Measurements from ENCODE around the gene AVPI1.

The AVPI1 gene, protein sequence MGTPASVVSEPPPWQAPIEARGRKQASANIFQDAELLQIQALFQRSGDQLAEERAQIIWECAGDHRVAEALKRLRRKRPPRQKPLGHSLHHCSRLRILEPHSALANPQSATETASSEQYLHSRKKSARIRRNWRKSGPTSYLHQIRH

DNA sequence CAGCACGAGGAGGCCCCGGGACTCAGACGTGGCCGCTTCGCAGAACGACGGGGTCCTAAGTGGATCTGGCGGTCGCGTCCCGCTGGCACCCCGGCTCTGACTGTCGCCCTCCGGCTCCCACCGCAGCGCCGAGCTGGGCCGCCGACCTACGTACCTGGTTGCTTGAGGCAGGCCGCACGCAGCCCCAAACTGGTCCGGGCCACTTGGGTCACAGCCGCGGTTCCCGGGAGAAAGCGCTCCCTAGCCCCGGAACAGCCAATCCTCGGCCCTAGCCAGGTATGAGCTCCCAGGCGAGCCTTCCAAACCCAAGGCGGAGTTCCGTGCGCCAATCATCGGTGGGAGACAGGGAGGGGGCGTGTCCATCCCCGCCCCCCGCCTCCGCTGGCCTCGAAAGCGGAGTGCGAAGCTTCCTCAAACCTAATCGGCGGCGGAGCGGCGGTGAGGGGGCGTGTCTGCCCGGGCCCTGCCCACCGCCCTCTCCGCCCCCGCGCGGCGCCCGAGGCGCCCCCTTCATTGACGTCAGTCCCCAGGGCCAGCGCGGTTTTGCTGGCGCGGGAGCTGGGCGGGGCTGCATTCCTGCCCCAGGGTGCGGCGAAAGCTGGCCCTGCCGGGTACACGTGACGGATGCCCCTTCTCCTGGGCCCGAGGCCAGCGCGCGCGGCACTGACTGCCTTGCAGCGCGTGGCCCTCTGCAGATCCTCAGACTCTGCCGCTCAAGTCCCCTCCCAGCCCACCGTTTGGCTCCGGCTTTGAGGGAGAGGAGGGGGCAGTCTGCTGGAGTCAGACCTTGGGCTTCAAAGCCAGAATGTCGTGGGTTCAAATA is at the start of gene AVPI1:
Gene AVPI1, minus strand, starts transcription at position 280 of the 823 bp plus-strand sequence. CDS start 7,336 bp downstream, outside the sequence.
- DNase-seq (ENCODE audit: low read depth in 2 of 2) = peak; percentile 97 to 99
- TF ChIP-seq, protein P1, sequence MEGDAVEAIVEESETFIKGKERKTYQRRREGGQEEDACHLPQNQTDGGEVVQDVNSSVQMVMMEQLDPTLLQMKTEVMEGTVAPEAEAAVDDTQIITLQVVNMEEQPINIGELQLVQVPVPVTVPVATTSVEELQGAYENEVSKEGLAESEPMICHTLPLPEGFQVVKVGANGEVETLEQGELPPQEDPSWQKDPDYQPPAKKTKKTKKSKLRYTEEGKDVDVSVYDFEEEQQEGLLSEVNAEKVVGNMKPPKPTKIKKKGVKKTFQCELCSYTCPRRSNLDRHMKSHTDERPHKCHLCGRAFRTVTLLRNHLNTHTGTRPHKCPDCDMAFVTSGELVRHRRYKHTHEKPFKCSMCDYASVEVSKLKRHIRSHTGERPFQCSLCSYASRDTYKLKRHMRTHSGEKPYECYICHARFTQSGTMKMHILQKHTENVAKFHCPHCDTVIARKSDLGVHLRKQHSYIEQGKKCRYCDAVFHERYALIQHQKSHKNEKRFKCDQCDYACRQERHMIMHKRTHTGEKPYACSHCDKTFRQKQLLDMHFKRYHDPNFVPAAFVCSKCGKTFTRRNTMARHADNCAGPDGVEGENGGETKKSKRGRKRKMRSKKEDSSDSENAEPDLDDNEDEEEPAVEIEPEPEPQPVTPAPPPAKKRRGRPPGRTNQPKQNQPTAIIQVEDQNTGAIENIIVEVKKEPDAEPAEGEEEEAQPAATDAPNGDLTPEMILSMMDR (IDR thresholded peaks at IDR 0.05; ENCODE audit: low read depth, low read length) = no peak
- H3K4me3 ChIP-seq (replicated peaks in 1 of 2; ENCODE audit: low read depth in 2 of 2, low read length in 2 of 2) = peak within 1 kb of the TSS; percentile 75 to 78

DNA sequence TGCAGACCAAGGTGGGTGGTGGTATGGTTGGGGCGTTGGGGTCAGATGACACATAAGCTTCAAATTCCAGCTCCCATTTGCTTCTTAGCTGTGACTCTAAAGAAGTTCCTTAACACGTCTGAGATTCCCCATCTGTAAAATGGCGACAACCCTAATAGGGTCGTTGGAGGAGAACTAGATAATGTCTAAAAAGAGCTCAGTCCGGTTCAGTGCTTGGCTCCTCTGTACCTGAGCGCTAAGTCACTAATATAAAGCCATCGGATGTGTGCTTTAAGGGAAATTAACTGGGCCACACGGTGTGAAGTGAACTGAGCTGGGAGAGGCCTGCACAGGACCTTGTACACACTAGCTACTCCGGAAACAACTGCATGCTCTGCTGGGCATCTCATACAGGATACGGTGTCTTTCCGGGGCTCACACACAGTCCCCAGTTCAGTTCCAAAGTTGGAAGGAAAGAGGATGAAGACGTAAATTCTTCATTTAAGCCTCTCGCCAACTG is 49.4 kb upstream of the AVPI1 start:
- H3K4me3 ChIP-seq (replicated peaks in 1 of 2; ENCODE audit: low read depth in 2 of 2, low read length in 2 of 2) = peak overlapping the region in 1 of 2 donors; percentile 97
- TF ChIP-seq, protein P1 (IDR thresholded peaks at IDR 0.05; ENCODE audit: low read depth, low read length) = no peak
- DNase-seq (ENCODE audit: low read depth in 2 of 2) = no peak

DNA sequence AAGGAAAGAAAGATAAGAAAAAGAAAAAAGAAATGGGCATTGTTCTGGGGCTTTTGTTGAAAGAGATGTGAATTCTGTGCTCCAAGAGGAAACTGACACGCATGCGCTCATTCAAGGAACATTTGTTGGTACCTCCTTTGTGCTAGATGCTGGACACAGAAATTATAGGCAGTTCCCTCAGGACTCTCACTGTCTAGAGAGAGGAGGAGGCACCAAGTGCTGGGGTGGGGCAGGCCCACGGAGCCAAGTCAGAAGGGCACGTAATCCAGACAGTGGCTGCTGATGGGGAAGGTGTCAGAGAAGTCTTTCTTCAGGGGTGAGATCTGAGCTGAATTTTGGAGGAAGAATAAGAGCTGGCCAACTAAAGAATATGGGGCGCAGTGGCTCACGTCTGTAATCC is 47.0 kb upstream of the AVPI1 start:
- no peak for DNase-seq (ENCODE audit: low read depth in 2 of 2)
- TF ChIP-seq, protein P1 (IDR thresholded peaks at IDR 0.05; ENCODE audit: low read depth, low read length) = no peak
- no peak overlapping the region for H3K4me3 ChIP-seq (replicated peaks in 1 of 2; ENCODE audit: low read depth in 2 of 2, low read length in 2 of 2)

DNA sequence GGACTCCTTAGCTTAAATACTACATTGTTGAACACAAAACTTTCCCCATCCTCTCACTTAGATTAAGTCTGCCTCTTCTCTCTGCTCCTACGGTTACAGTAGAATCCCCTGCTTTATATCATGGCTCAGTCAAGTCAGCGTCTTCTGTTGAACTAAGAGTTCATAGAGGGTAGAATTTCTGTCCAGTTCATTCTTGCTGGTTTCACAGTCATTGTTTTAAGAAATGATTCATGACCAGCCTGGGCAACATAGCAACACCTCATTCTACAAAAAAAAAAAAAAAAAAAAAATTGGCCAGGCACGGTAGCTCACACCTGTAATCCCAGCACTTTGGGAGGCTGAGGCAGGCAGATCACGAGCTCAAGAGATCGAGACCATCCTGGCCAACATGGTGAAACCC is 46.2 kb upstream of the AVPI1 start:
- DNase-seq (ENCODE audit: low read depth in 2 of 2) = peak in 1 of 2 donors; percentile 37
- H3K4me3 ChIP-seq (replicated peaks in 1 of 2; ENCODE audit: low read depth in 2 of 2, low read length in 2 of 2) = no peak overlapping the region
- TF ChIP-seq, protein P1 (IDR thresholded peaks at IDR 0.05; ENCODE audit: low read depth, low read length) = no peak

DNA sequence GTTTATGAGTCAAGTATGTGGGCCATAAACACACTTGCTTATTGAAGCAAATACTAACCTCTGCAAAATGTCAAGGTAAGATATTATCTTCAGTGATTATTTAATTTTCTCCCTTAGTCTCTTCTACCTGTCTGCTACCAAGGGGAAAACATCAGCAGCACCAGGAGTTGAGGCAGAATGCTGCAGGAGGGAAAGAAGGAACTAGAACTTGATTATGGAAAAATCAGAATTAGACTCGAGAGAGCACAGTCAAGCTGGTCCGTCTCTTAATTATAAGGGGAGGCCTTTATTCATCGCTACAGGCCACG is 45.0 kb upstream of the AVPI1 start:
- TF ChIP-seq, protein P1 (IDR thresholded peaks at IDR 0.05; ENCODE audit: low read depth, low read length) = no peak
- no peak overlapping the region for H3K4me3 ChIP-seq (replicated peaks in 1 of 2; ENCODE audit: low read depth in 2 of 2, low read length in 2 of 2)
- DNase-seq (ENCODE audit: low read depth in 2 of 2) = no peak

DNA sequence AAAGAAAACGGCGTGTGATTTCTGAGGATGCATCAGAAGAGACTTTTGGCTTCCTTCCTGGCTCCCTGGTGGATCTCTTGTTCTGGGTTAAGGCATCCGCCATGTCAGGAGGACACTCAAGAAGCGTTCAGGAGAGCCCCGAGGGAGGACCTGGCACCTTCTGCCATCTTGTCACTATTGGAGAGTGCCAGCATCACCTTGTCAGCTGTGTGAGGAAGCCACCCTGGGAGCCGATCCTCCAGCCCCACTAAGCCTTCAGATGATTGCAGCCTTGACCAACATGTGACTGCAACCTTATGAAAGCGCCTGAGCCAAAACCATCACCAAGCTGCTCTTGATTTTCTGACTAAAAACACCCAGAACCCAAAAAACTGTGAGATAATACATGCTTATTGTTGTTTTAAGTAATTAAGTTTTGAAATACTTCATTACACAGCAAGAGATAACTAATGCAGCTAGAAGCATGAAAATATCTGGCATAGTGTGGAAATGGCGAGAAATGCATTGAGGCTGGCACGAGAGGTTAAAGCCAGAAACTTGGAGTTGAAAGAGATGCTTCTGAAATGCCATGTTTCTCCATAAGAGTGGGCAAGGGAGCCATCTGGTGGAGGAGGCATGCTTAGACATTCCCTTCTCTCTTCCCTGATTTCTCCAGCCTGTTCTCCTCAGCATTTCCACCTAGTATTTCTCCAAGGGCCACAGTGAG is 44.5 kb upstream of the AVPI1 start:
- TF ChIP-seq, protein P1 (IDR thresholded peaks at IDR 0.05; ENCODE audit: low read depth, low read length) = peak; percentile 86
- DNase-seq (ENCODE audit: low read depth in 2 of 2) = peak; percentile 86
- no peak overlapping the region for H3K4me3 ChIP-seq (replicated peaks in 1 of 2; ENCODE audit: low read depth in 2 of 2, low read length in 2 of 2)
